GM21447 (cell line): Measurements from ENCODE around the gene UBTD2.
"Not testable (repeated sequence)": the region's sequence is repeated elsewhere in the genome, so short reads cannot be mapped to it uniquely, and the experiment has no call there.

Experiments used
- ATAC-seq: cut with Tn5 transposase; IDR thresholded peaks from one replicate; pipeline ENCODE4 v1.9.1; 2021; ENCODE audit not compliant: unreplicated experiment

UBTD2 gene

GRCh38 chr5:172252501-172252900 lies 31.1 kb downstream of the UBTD2 start:
- ATAC-seq = no peak

- no peak for ATAC-seq
These were observed 32.1 kb downstream of the UBTD2 start for GRCh38 chr5:172251419-172251818.

GRCh38 chr5:172248637-172249036 lies 34.9 kb downstream of the UBTD2 start:
- no peak for ATAC-seq

- no peak for ATAC-seq
These were observed 37.9 kb downstream of the UBTD2 start for GRCh38 chr5:172245703-172246125.

GRCh38 chr5:172245046-172245445 lies 38.5 kb downstream of the UBTD2 start:
- ATAC-seq = no peak

- no peak for ATAC-seq
These were observed 40.3 kb downstream of the UBTD2 start for GRCh38 chr5:172243302-172243701.

GRCh38 chr5:172238334-172238733 lies 45.2 kb downstream of the UBTD2 start:
- no peak for ATAC-seq

GRCh38 chr5:172235827-172236736 lies 47.5 kb downstream of the UBTD2 start:
- no peak for ATAC-seq

- ATAC-seq = peak; percentile 83
These were observed 48.3 kb downstream of the UBTD2 start for GRCh38 chr5:172235132-172235780.

GRCh38 chr5:172234031-172234430 lies 49.5 kb downstream of the UBTD2 start:
- ATAC-seq = no peak

GRCh38 chr5:172229904-172230303 lies 53.7 kb downstream of the UBTD2 start:
- ATAC-seq = no peak

GRCh38 chr5:172224996-172225395 lies 58.6 kb downstream of the UBTD2 start:
- ATAC-seq = no peak

- peak; percentile 81 for ATAC-seq
These were observed 59.4 kb downstream of the UBTD2 start for GRCh38 chr5:172223901-172224873.

GRCh38 chr5:172219296-172219695 lies 64.3 kb downstream of the UBTD2 start:
- no peak for ATAC-seq

- ATAC-seq = no peak
These were observed 67.2 kb downstream of the UBTD2 start for GRCh38 chr5:172216345-172216744.

GRCh38 chr5:172213126-172213525 lies 70.4 kb downstream of the UBTD2 start:
- ATAC-seq = no peak

GRCh38 chr5:172211676-172212075 lies 71.9 kb downstream of the UBTD2 start:
- ATAC-seq = no peak

- ATAC-seq = no peak
These were observed 73.8 kb downstream of the UBTD2 start for GRCh38 chr5:172209714-172210113.

GRCh38 chr5:172207511-172207910 lies 76.1 kb downstream of the UBTD2 start:
- ATAC-seq = no peak

GRCh38 chr5:172205984-172206383 lies 77.6 kb downstream of the UBTD2 start:
- ATAC-seq = not testable (repeated sequence)

- ATAC-seq = no peak
These were observed 83.1 kb downstream of the UBTD2 start for GRCh38 chr5:172200476-172200875.
